Neural crest cell (in vitro differentiated cells): ENCODE data around the gene NUP58. TPM values are rescaled to one million over a fixed set of nuclear protein-coding genes. Genes with fewer than 3 reads are reported as not detected.

Experiments used
- DNase-seq: peaks from one replicate; pipeline ENCODE4 v3.0.0; 2021; ENCODE audit warnings: low read depth, mixed read lengths, low spot score
- H3K27ac Mint-ChIP-seq: one replicate; pipeline ENCODE4 v1.8.0; 2021; ENCODE audit warnings: mild to moderate bottlenecking, mixed read lengths; ENCODE audit not compliant: unreplicated experiment
- H3K27me3 Mint-ChIP-seq: 2 replicates; pipeline ENCODE4 v1.8.0; 2021; ENCODE audit warnings: low read depth, mild to moderate bottlenecking, mixed read lengths
- H3K36me3 Mint-ChIP-seq: 2 replicates; pipeline ENCODE4 v1.8.0; 2021; ENCODE audit warnings: low read depth, mild to moderate bottlenecking, mixed read lengths
- H3K4me1 Mint-ChIP-seq: 2 replicates; pipeline ENCODE4 v1.8.0; 2021; ENCODE audit warnings: mixed read lengths
- H3K4me3 Mint-ChIP-seq: one replicate; pipeline ENCODE4 v1.8.0; 2021; ENCODE audit warnings: mild to moderate bottlenecking, mixed read lengths
- H3K9me3 Mint-ChIP-seq: 2 replicates; pipeline ENCODE4 v1.8.0; 2021; ENCODE audit warnings: mixed read lengths
- CTCF ChIP-seq: fragments of 200-600 bp; sonication (generic); conservative IDR thresholded peaks from 2 replicates; pipeline ENCODE4 v1.5.0; 2021; ENCODE audit warnings: antibody characterized with exemption, mild to moderate bottlenecking
- total RNA-seq: library from RNA; stranded (reverse); gene quantifications from 2 replicates; pipeline ENCODE4 v1.2.1, GENCODE V29; 2021

NUP58 gene
- total RNA-seq, 1 donor from 2014 or later: 81.7 TPM

DNA sequence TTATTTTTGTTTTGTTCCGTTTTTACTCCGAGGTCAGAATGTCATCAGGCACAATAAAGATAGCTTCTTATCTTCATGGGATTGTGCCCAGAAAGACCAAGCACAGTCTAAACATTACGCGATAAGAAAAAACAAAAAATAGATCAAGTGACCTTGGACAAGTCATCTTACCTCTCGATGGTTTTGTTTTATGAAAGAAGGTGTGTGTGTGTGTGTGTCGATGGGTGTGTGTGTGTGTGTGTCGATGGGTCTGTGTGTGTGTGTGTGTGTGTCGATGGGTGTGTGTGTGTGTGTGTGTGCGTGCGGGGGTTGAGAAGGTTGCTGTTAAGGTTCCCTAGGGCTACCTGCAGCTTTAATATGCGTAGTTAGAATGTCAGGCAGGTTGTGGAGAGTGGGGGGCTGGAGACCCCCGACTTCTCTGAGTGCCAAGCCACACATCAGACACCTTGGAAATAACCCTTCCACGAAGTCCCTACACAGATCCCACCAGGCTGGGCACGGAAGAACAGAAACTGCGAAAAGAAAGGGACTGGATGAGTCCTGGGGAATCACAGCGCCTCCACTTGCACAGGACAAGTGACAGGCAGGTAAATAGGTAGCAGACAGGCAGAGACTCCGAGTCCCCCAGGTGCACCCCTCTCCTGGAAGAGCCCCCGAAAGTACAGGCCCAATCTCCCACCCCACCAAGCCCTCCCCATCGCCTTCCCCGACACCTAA is 69.9 kb downstream of the NUP58 start:
- Mint-ChIP-seq H3K27me3 (peaks cover 82% of the 10 kb centered on the region), H3K9me3 (no peaks in the 10 kb centered on the region), H3K27ac (no peak overlapping the region), H3K36me3 (no peaks in the 10 kb centered on the region), H3K4me3 (peak overlapping the region; percentile 88), H3K4me1 (no peaks in the 10 kb centered on the region)
- no peak for TF ChIP-seq CTCF
- DNase-seq: no peak

- DNase-seq: peak; percentile 23
- H3K36me3 Mint-ChIP-seq: no peaks in the 10 kb centered on the region
- no peaks in the 10 kb centered on the region for H3K9me3 Mint-ChIP-seq
These were observed 70.5 kb downstream of the NUP58 start, which contains the start of gene ATP8A2 for GRCh38 chr13:25371875-25372283. ATP8A2 (plus strand) TSS chr13:25371974; CDS start chr13:25372213, 239 bp downstream.

GRCh38 chr13:25372284-25373081 is 71.1 kb downstream of the NUP58 start:
- Mint-ChIP-seq H3K9me3 (no peaks in the 10 kb centered on the region), H3K4me3 (peak overlapping the region; percentile 86), H3K36me3 (no peaks in the 10 kb centered on the region), H3K27me3 (peaks cover 80% of the 10 kb centered on the region), H3K4me1 (no peaks in the 10 kb centered on the region), H3K27ac (no peak overlapping the region)
- TF ChIP-seq CTCF: no peak
- peak; percentile 18 for DNase-seq

More at GRCh38 chr13:25371875-25372283, 70.5 kb downstream of the NUP58 start, which contains the start of gene ATP8A2:
- Mint-ChIP-seq H3K27me3 (peaks cover 82% of the 10 kb centered on the region), H3K4me1 (no peaks in the 10 kb centered on the region), H3K4me3 (peak within 1 kb of the TSS; percentile 88), H3K27ac (no peak within 1 kb of the TSS)
- TF ChIP-seq CTCF: no peak

DNA sequence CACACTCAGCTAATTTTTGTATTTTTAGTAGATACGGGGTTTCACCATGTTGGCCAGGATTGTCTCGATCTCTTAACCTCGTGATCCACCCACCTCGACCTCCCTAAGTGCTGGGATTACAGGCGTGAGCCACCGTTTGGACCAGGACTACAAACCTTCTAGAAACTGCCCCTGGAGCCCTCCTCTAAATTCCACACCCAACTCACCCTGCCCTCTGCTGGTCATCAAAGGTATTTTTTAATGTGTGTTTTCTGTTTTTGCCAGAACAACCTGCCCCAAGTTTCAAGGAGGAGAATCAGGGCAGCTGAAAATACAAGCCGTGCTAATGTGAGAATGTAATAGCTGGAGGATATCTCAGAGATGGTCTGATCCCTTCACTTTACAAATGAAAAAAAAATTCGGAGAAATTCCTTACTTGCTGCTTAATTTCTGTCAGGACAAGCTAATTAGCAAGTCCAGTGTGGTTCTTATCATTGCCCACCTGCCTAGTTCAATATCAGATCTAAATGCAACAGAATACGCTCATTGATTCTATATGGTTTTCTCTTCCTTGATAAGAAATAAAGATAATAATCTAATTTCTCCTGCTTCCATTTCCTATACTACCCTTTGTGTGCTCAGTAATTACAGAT is 74.4 kb downstream of the NUP58 start:
- H3K36me3 Mint-ChIP-seq: no peaks in the 10 kb centered on the region
- H3K27me3 Mint-ChIP-seq: peaks cover 50% of the 10 kb centered on the region
- H3K4me3 Mint-ChIP-seq: peak overlapping the region; percentile 76
- peak; percentile 51 for DNase-seq
- peak; percentile 71 for TF ChIP-seq CTCF
- H3K9me3 Mint-ChIP-seq: no peaks in the 10 kb centered on the region
- H3K27ac Mint-ChIP-seq: no peak overlapping the region
- H3K4me1 Mint-ChIP-seq: no peaks in the 10 kb centered on the region

DNA sequence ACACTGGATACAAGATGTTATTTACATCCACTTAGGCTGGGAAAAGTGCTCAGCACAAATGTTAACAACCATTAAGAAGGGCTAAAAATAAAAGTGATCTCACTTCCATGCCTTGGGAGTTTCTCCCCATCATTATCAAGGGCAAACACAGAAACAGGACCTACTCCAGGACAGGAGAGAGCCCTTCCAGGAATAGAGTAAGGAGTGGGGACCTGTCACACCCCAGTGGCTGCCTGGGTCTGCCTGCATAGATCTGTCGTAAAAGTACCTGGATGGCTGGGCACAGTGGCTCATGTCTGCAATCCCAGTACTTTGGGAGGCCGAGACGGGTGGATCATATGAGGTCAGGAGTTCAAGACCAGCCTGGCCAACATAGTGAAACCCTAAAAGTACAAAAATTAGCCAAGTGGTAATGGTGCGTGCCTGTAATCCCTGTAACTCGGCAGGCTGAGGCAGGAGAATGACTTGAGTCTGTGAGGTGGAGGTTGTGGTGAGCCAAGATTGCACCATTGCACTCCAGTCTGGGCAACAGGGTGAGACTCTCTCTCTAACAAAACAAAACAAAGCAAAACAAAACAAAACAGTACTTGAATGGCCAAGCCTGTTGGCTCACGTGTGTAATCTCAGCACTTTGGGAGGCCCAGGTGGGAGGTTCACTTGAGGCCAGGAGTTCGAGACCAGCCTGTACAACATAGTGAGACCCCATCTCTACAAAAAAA is 76.0 kb downstream of the NUP58 start:
- Mint-ChIP-seq H3K27me3 (peaks cover 40% of the 10 kb centered on the region), H3K9me3 (no peaks in the 10 kb centered on the region), H3K4me3 (no peak overlapping the region), H3K36me3 (no peaks in the 10 kb centered on the region), H3K4me1 (no peaks in the 10 kb centered on the region), H3K27ac (no peak overlapping the region)
- no peak for TF ChIP-seq CTCF
- DNase-seq: no peak
